ENCODE data around the gene PYROXD2.
A peak's percentile ranks its signal among the peaks of the same experiment; 100 is the strongest.

PYROXD2 gene

GRCh38 chr10:98417481-98417959 lies 2.5 kb upstream of the PYROXD2 start:
- Histone ChIP-seq H3K9me3 (no peaks in the 10 kb centered on the region), H3K27ac (no peak overlapping the region; the same call in 1 of the 2 replicates), H3K36me3 (peaks cover 55% of the 10 kb centered on the region), H4K20me1 (no peaks in the 10 kb centered on the region), H3K9ac (no peak overlapping the region), H3K4me2 (no peak overlapping the region), H3K27me3 (no peaks in the 10 kb centered on the region), H3K4me1 (peaks cover 33% of the 10 kb centered on the region), H3K4me3 (no peak overlapping the region)
- TF ChIP-seq Cebpa-rat (IDR thresholded peaks at IDR 0.05) = no peak

DNA sequence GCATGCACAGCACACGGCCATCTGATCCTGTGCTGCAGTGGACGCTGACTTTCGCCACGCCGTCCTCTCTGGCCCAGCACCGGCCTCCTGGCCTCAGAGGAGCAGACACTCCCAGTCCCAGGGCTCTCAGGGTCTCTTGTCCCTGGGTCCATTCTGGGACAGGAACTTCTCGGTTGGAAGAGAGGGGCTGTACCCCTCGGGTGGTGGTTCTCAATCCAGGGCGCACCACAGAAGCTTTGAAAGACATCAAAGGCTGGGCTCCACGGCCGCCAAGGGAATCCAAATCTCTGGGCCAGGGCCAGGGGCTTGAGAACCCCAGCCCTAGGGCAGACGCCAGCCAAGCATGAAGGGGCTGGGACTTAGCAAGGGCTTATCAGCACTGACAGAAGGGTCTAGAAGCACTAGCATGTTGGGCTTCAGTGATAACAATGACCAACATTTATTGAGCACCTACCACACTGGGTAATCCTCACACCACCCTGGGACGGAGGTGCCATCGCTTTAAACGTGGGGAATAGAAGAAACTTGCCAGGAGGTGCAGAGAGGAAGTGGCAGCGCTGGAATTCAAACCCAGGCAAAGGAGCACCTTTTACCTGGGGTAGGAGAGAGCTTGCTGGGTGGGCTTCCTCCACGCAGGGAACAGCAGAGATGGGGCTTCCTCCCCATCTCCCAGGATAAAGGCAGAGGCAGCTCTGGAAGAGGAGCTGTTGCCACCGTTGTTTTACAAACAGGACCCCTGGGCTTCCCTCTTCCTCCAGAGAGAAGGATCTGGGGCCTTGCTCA lies 1.8 kb upstream of the PYROXD2 start:
- peaks cover 40% of the 10 kb centered on the region for H3K4me1 ChIP-seq
- no peaks in the 10 kb centered on the region for H4K20me1 ChIP-seq
- H3K9ac ChIP-seq = no peak overlapping the region
- no peak overlapping the region for H3K4me2 ChIP-seq
- H3K9me3 ChIP-seq = no peaks in the 10 kb centered on the region
- TF ChIP-seq Cebpa-rat (IDR thresholded peaks at IDR 0.05) = no peak
- H3K27me3 ChIP-seq = no peaks in the 10 kb centered on the region
- H3K4me3 ChIP-seq = no peak overlapping the region
- peaks cover 49% of the 10 kb centered on the region for H3K36me3 ChIP-seq
- peak overlapping the region; percentile 22; the same call in 1 of the 2 replicates for H3K27ac ChIP-seq

- Histone ChIP-seq H3K9ac (peak overlapping the region; percentile 36; the same call in 1 of the 2 replicates), H3K27ac (peak overlapping the region; percentile 8; the same call in 1 of the 2 replicates), H3K9me3 (no peaks in the 10 kb centered on the region), H3K36me3 (peaks cover 45% of the 10 kb centered on the region), H3K27me3 (no peaks in the 10 kb centered on the region), H3K4me1 (peaks cover 44% of the 10 kb centered on the region), H3K4me3 (no peak overlapping the region), H4K20me1 (no peaks in the 10 kb centered on the region), H3K4me2 (peak overlapping the region; percentile 88)
- TF ChIP-seq Cebpa-rat (IDR thresholded peaks at IDR 0.05) = no peak
Measured at GRCh38 chr10:98415731-98416119, 743 bp upstream of the PYROXD2 start.

- Histone ChIP-seq H3K4me1 (peaks cover 43% of the 10 kb centered on the region), H3K9ac (peak overlapping the region; percentile 76), H4K20me1 (no peaks in the 10 kb centered on the region), H3K27me3 (no peaks in the 10 kb centered on the region), H3K36me3 (peaks cover 34% of the 10 kb centered on the region), H3K27ac (peak overlapping the region; percentile 79), H3K9me3 (no peaks in the 10 kb centered on the region), H3K4me2 (peak overlapping the region; percentile 88), H3K4me3 (peak overlapping the region; percentile 65)
- no peak for TF ChIP-seq Cebpa-rat (IDR thresholded peaks at IDR 0.05)
Measured at GRCh38 chr10:98414578-98414931, 427 bp downstream of the PYROXD2 start.

GRCh38 chr10:98411768-98412167 lies 3.2 kb downstream of the PYROXD2 start:
- Histone ChIP-seq H3K27me3 (no peaks in the 10 kb centered on the region), H3K36me3 (peaks cover 6% of the 10 kb centered on the region), H3K9me3 (no peaks in the 10 kb centered on the region), H4K20me1 (no peaks in the 10 kb centered on the region), H3K4me2 (peak overlapping the region; percentile 36), H3K27ac (no peak overlapping the region), H3K4me3 (no peak overlapping the region), H3K4me1 (peaks cover 43% of the 10 kb centered on the region), H3K9ac (no peak overlapping the region)
- TF ChIP-seq Cebpa-rat (IDR thresholded peaks at IDR 0.05) = no peak

- Histone ChIP-seq H3K9ac (no peak overlapping the region), H3K4me3 (no peak overlapping the region), H3K4me1 (peaks cover 43% of the 10 kb centered on the region), H3K27me3 (no peaks in the 10 kb centered on the region), H3K36me3 (no peaks in the 10 kb centered on the region), H4K20me1 (no peaks in the 10 kb centered on the region), H3K4me2 (peak overlapping the region; percentile 36), H3K9me3 (no peaks in the 10 kb centered on the region), H3K27ac (no peak overlapping the region)
- no peak for TF ChIP-seq Cebpa-rat (IDR thresholded peaks at IDR 0.05)
Measured at GRCh38 chr10:98411166-98411565, 3.8 kb downstream of the PYROXD2 start.

- Histone ChIP-seq H3K9me3 (no peaks in the 10 kb centered on the region), H3K27me3 (no peaks in the 10 kb centered on the region), H4K20me1 (no peaks in the 10 kb centered on the region), H3K9ac (no peak overlapping the region), H3K4me1 (peaks cover 39% of the 10 kb centered on the region), H3K4me3 (no peak overlapping the region), H3K27ac (no peak overlapping the region), H3K36me3 (no peaks in the 10 kb centered on the region), H3K4me2 (0 out of 2 replicates have a peak overlapping the region, but pooled peaks have one; percentile 36)
- no peak for TF ChIP-seq Cebpa-rat (IDR thresholded peaks at IDR 0.05)
Measured at GRCh38 chr10:98410759-98411158, 4.2 kb downstream of the PYROXD2 start.

DNA sequence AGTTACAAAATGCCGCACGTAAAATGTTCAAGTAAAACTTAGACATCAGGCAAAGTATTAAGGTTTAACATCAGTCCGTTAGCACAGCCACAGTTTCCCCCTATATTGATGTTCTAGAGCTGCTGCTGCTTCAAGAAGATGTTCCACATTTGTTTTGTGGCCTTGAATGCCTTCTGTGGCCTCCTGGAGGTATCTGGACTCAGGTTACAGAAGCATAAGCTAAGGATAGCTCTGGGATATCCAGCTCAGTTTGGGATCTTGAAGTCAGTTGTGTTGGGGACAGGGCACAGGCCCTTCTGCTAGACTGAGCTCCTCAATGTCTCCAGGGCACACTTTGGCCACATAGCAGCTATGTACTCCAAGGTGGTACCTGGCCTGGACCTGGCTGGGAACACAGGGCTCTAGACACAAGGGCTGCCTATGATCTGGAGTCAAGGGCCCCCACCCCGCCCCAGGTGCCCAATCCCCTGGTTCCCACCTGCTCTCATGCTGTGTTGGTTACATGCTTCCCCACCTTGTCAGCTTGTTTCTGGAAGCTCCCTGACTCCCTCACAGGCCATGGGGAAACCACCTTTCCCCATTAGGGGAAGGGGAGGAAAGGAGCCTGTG lies 4.7 kb downstream of the PYROXD2 start:
- no peak overlapping the region for H3K27ac ChIP-seq
- peaks cover 35% of the 10 kb centered on the region for H3K4me1 ChIP-seq
- H3K27me3 ChIP-seq = no peaks in the 10 kb centered on the region
- no peaks in the 10 kb centered on the region for H3K36me3 ChIP-seq
- no peak overlapping the region for H3K4me3 ChIP-seq
- H3K9me3 ChIP-seq = no peaks in the 10 kb centered on the region
- no peaks in the 10 kb centered on the region for H4K20me1 ChIP-seq
- no peak for TF ChIP-seq Cebpa-rat (IDR thresholded peaks at IDR 0.05)
- H3K9ac ChIP-seq = no peak overlapping the region
- no peak overlapping the region for H3K4me2 ChIP-seq

DNA sequence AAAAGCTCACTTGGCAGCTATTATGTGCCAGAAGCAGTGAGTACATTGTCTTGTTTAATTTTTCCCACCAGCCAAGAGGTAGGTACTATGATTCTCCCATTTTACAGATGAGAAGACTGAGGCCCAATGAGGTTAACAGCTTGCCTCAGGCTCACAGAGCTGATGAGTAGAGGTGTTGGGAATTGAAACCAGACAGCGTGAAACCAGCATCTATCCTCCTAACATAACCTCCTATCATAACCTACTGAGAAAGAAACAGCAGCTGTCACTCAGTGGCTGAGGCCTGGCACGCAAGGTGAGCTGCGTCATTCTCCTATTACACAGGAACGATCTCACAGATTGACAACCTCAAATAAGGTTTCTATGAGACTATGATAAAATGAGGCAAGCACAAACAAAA lies 6.2 kb downstream of the PYROXD2 start:
- H3K4me1 ChIP-seq = peaks cover 24% of the 10 kb centered on the region
- H3K4me2 ChIP-seq = no peak overlapping the region
- no peaks in the 10 kb centered on the region for H3K36me3 ChIP-seq
- H3K27me3 ChIP-seq = no peaks in the 10 kb centered on the region
- no peaks in the 10 kb centered on the region for H3K9me3 ChIP-seq
- H3K9ac ChIP-seq = no peak overlapping the region
- H4K20me1 ChIP-seq = no peaks in the 10 kb centered on the region
- H3K27ac ChIP-seq = no peak overlapping the region
- H3K4me3 ChIP-seq = no peak overlapping the region
- no peak for TF ChIP-seq Cebpa-rat (IDR thresholded peaks at IDR 0.05)

GRCh38 chr10:98407744-98408241 lies 7.2 kb downstream of the PYROXD2 start:
- Histone ChIP-seq H3K4me3 (no peak overlapping the region), H3K4me1 (peaks cover 22% of the 10 kb centered on the region), H3K27me3 (no peaks in the 10 kb centered on the region), H3K4me2 (no peak overlapping the region), H3K36me3 (peaks cover 7% of the 10 kb centered on the region), H3K9me3 (no peaks in the 10 kb centered on the region), H4K20me1 (no peaks in the 10 kb centered on the region), H3K9ac (no peak overlapping the region), H3K27ac (no peak overlapping the region)
- no peak for TF ChIP-seq Cebpa-rat (IDR thresholded peaks at IDR 0.05)

All from BLaER1 (cell line).